K562 (cell line): ENCODE results near the gene MSANTD4. TPM values are rescaled to one million over a fixed set of nuclear protein-coding genes. Genes with fewer than 3 reads are reported as not detected.

Experiments
- ADNP ChIP-seq: fragments of 200-800 bp; sonication (Bioruptor generic); IDR thresholded peaks from 2 replicates; pipeline ENCODE4 v1.6.1; 2016; ENCODE audit warnings: missing genetic modification characterization, missing compliant biosample characterization
- BMI1 ChIP-seq: fragments of 150-350 bp; IDR thresholded peaks from 2 replicates; pipeline ENCODE4 v1.6.1; 2014; ENCODE audit warnings: low read length
- CREB1 ChIP-seq, 2 experiments: sonication (generic) in 1 of 2; formaldehyde crosslinking in 1 of 2; IDR thresholded peaks; 2 replicates each; pipeline versions ENCODE4 v1.6.1 to v1.8.0; 2012 to 2022; ENCODE audit warnings: inconsistent platforms in 1 of 2, mild to moderate bottlenecking in 1 of 2, missing genetic modification reagents in 1 of 2, moderate library complexity in 1 of 2
- ELF2 ChIP-seq: fragments of 250-450 bp; sonication (Bioruptor Pico); IDR thresholded peaks from 2 replicates; pipeline ENCODE4 v1.5.0; 2021; ENCODE audit warnings: mild to moderate bottlenecking
- ERF ChIP-seq: fragments of 450-650 bp; formaldehyde crosslinking; IDR thresholded peaks from 2 replicates; pipeline ENCODE4 v1.4.0; 2020; ENCODE audit warnings: mild to moderate bottlenecking, mixed read lengths
- GTF2A2 ChIP-seq: IDR thresholded peaks from 2 replicates; pipeline ENCODE4 v1.6.1; 2016; ENCODE audit warnings: mild to moderate bottlenecking, missing genetic modification characterization, missing compliant biosample characterization
- KDM4B ChIP-seq, 2 experiments: fragments of 450-650 bp in 1 of 2; sonication (generic) in 1 of 2; IDR thresholded peaks; 2 replicates each; pipeline ENCODE4 v1.6.1; 2016 to 2017; ENCODE audit warnings: borderline replicate concordance in 2 of 2, antibody characterized with exemption in 1 of 2, low read depth in 1 of 2, mild to moderate bottlenecking in 1 of 2
- KLF10 ChIP-seq: fragments of 250-450 bp; sonication (Bioruptor Pico); IDR thresholded peaks from 2 replicates; pipeline ENCODE4 v1.6.1; 2021; ENCODE audit warnings: matching md5 sums
- L3MBTL2 ChIP-seq: fragments of 450-650 bp; IDR thresholded peaks from 2 replicates; pipeline ENCODE4 v1.6.1; 2016; ENCODE audit warnings: mild to moderate bottlenecking, moderate library complexity
- MIER1 ChIP-seq: fragments of 450-650 bp; IDR thresholded peaks from 2 replicates; pipeline ENCODE4 v1.6.1; 2016; ENCODE audit warnings: antibody characterized with exemption, mild to moderate bottlenecking, low read depth
- MYBL2 ChIP-seq, 2 experiments: fragments of 450-650 bp in 1 of 2; sonication (generic) in 1 of 2; formaldehyde crosslinking in 1 of 2; IDR thresholded peaks; 2 replicates each; pipeline versions ENCODE4 v1.6.1 to v1.8.1; 2017 to 2022; ENCODE audit warnings: borderline replicate concordance in 1 of 2, inconsistent platforms in 1 of 2, low read depth in 1 of 2, mild to moderate bottlenecking in 1 of 2, missing genetic modification reagents in 1 of 2, moderate library complexity in 1 of 2
- RBBP5 ChIP-seq: fragments of 200-600 bp; sonication (generic); IDR thresholded peaks from 2 replicates; pipeline ENCODE4 v1.6.1; 2012; ENCODE audit warnings: borderline replicate concordance, mild to moderate bottlenecking, low read length, control low read depth, inconsistent platforms; ENCODE audit not compliant: insufficient read depth, poor library complexity, severe bottlenecking
- ZBTB1 ChIP-seq: sonication (generic); formaldehyde crosslinking; IDR thresholded peaks from 2 replicates; pipeline ENCODE4 v1.8.1; 2023; ENCODE audit warnings: missing genetic modification reagents, low read depth, mild to moderate bottlenecking, borderline replicate concordance
- ZNF444 ChIP-seq: fragments of 250-450 bp; sonication (Bioruptor Pico); IDR thresholded peaks from 2 replicates; pipeline ENCODE4 v1.4.0; 2020; ENCODE audit warnings: mild to moderate bottlenecking, moderate library complexity
- polyA plus RNA-seq, 8 experiments: library from polyadenylated mRNA; depleted of rRNA in 4 of 8; stranded (reverse) in 5 of 8; unstranded in 3 of 8; fragments of >200 nt; fragmentation: Nextera tagmentation in 2 of 8; fragmentation: Illumina TruSeq in 1 of 8; extraction: Ambion mirVana in 2 of 8; extraction: Trizol in 1 of 8; gene quantifications; 2 replicates each; pipeline versions ENCODE4 v1.2.1 to v1.2.3, GENCODE V29; 2011 to 2014; ENCODE audit warnings: inconsistent platforms in 1 of 8, missing spikeins in 1 of 8
- total RNA-seq, 7 experiments: library from RNA; depleted of rRNA in 6 of 7; stranded (reverse); fragments of >200 nt in 6 of 7; fragmentation: Illumina TruSeq in 2 of 7; extraction: Trizol in 2 of 7; gene quantifications; 2 replicates each; pipeline versions ENCODE4 v1.2.1 to v1.2.3, GENCODE V29; 2011 to 2021; ENCODE audit warnings: low replicate concordance in 1 of 7
- TF ChIP-seq, protein P1 (sequence below): fragments of 450-650 bp; formaldehyde crosslinking; IDR thresholded peaks from 2 replicates; pipeline ENCODE4 v1.4.0; 2022; ENCODE audit warnings: missing genetic modification characterization
- TF ChIP-seq, protein P2 (sequence below), 2 experiments: fragments of 200-800 bp in 1 of 2; sonication (Bioruptor generic) in 1 of 2; sonication (generic) in 1 of 2; formaldehyde crosslinking in 1 of 2; IDR thresholded peaks in 1 of 2; conservative IDR thresholded peaks in 1 of 2; 2 replicates each; pipeline versions ENCODE4 v1.5.0 to v1.6.1; 2016 to 2020; ENCODE audit warnings: missing compliant biosample characterization in 1 of 2, missing genetic modification characterization in 1 of 2, missing genetic modification reagents in 1 of 2
- TF ChIP-seq, protein P3 (sequence below), 2 experiments: IDR thresholded peaks in 1 of 2; conservative IDR thresholded peaks in 1 of 2; 2 replicates each; pipeline ENCODE4 v1.6.1; 2016; ENCODE audit warnings: low read depth in 2 of 2, mild to moderate bottlenecking in 1 of 2, missing compliant biosample characterization in 1 of 2, missing genetic modification characterization in 1 of 2, moderate library complexity in 1 of 2
- TF ChIP-seq, protein P4 (sequence below), 2 experiments: fragments of 450-650 bp; IDR thresholded peaks; 2 replicates each; pipeline ENCODE4 v1.6.1; 2016

MSANTD4 gene
- total and polyA plus RNA-seq, 9 of the 15 experiments (the other 6 are each of a cell fraction or from before 2014, with no cell fraction given), result 5.0 to 16.4 (median 10.2) TPM

- TF ChIP-seq, protein P1, sequence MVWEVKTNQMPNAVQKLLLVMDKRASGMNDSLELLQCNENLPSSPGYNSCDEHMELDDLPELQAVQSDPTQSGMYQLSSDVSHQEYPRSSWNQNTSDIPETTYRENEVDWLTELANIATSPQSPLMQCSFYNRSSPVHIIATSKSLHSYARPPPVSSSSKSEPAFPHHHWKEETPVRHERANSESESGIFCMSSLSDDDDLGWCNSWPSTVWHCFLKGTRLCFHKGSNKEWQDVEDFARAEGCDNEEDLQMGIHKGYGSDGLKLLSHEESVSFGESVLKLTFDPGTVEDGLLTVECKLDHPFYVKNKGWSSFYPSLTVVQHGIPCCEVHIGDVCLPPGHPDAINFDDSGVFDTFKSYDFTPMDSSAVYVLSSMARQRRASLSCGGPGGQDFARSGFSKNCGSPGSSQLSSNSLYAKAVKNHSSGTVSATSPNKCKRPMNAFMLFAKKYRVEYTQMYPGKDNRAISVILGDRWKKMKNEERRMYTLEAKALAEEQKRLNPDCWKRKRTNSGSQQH (CRISPR knock-in tag), result no peak
- TF ChIP-seq, protein P2, sequence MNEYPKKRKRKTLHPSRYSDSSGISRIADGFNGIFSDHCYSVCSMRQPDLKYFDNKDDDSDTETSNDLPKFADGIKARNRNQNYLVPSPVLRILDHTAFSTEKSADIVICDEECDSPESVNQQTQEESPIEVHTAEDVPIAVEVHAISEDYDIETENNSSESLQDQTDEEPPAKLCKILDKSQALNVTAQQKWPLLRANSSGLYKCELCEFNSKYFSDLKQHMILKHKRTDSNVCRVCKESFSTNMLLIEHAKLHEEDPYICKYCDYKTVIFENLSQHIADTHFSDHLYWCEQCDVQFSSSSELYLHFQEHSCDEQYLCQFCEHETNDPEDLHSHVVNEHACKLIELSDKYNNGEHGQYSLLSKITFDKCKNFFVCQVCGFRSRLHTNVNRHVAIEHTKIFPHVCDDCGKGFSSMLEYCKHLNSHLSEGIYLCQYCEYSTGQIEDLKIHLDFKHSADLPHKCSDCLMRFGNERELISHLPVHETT (CRISPR knock-in tag; conservative IDR thresholded peaks at IDR 0.05 in 1 of 2, IDR thresholded peaks at IDR 0.05 in 1 of 2), result no peak
- TF ChIP-seq KDM4B (IDR thresholded peaks at IDR 0.05; ENCODE audit: borderline replicate concordance in 2 of 2, low read depth in 1 of 2) (peak in 1 of 2 experiments; percentile 74; a peak in 1 of 4 replicates), ELF2 (CRISPR knock-in tag) (peak; percentile 71; the same call in 1 of the 2 replicates), ERF (0 out of 2 replicates have a peak, but pooled peaks have one; percentile 40), ZBTB1 (CRISPR knock-in tag) (no peak), MIER1 (no peak), ZNF444 (no peak), ADNP (tag) (no peak), RBBP5 (peak; percentile 84), L3MBTL2 (0 out of 2 replicates have a peak, but pooled peaks have one; percentile 18), CREB1 (IDR thresholded peaks at IDR 0.05) (peak; percentile 67), CREB1 (CRISPR knock-in tag; IDR thresholded peaks at IDR 0.05) (peak; percentile 76), BMI1 (no peak), KLF10 (no peak), MYBL2 (IDR thresholded peaks at IDR 0.05; ENCODE audit: low read depth) (peak; percentile 67), MYBL2 (CRISPR knock-in tag; IDR thresholded peaks at IDR 0.05; ENCODE audit: borderline replicate concordance) (no peak), GTF2A2 (no peak)
- TF ChIP-seq, protein P3, sequence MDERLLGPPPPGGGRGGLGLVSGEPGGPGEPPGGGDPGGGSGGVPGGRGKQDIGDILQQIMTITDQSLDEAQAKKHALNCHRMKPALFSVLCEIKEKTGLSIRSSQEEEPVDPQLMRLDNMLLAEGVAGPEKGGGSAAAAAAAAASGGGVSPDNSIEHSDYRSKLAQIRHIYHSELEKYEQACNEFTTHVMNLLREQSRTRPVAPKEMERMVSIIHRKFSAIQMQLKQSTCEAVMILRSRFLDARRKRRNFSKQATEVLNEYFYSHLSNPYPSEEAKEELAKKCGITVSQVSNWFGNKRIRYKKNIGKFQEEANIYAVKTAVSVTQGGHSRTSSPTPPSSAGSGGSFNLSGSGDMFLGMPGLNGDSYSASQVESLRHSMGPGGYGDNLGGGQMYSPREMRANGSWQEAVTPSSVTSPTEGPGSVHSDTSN (CRISPR knock-in tag; IDR thresholded peaks at IDR 0.05; ENCODE audit: low read depth), result peak; percentile 90
- TF ChIP-seq, protein P3 (tag; conservative IDR thresholded peaks at IDR 0.05; ENCODE audit: low read depth), result peak; percentile 100
- TF ChIP-seq, protein P4, sequence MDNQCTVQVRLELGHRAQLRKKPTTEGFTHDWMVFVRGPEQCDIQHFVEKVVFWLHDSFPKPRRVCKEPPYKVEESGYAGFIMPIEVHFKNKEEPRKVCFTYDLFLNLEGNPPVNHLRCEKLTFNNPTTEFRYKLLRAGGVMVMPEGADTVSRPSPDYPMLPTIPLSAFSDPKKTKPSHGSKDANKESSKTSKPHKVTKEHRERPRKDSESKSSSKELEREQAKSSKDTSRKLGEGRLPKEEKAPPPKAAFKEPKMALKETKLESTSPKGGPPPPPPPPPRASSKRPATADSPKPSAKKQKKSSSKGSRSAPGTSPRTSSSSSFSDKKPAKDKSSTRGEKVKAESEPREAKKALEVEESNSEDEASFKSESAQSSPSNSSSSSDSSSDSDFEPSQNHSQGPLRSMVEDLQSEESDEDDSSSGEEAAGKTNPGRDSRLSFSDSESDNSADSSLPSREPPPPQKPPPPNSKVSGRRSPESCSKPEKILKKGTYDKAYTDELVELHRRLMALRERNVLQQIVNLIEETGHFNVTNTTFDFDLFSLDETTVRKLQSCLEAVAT (IDR thresholded peaks at IDR 0.05), result peak in 1 of 2 experiments; percentile 88; a peak in 2 of 4 replicates
Measured at GRCh38 chr11:106021967-106022794, at the start of gene MSANTD4 (continued).
